Measurements from ENCODE around the gene LRRC8E.
A peak's percentile ranks its signal among the peaks of the same experiment; 100 is the strongest.

Gene LRRC8E

DNA sequence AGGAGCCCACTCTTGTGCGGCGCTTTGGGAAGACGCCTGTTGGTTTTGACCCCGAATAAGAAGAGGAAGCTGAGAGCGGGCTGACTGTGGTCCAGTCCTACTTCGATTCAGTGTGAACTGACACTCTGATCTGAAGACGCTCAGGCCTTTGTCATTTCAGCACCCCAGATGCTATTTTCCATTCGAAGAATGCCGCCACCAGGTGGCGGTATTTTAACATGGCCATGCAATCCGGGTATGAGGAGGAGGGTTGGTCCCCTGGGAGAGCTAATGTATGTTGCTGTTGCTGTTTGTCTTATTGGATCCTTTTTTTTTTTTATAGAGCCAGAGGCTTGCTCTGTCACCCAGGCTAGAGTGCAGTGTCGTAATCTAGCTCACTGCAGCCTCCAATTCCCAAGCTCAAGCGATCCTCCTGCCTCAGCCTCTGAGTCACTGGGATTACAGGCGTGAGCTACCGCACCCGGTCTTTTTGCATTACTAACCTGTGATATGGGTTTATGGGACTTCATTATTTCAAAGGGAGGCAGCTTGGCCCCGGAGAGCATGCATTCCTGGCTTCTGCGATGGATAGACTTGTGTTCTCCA lies 56.0 kb downstream of the LRRC8E start:
- Mint-ChIP-seq H3K27me3 (no peaks in the 10 kb centered on the region), H3K27ac (peak overlapping the region; percentile 99), H3K9me3 (ENCODE audit: low read depth) (no peaks in the 10 kb centered on the region), H3K36me3 (no peaks in the 10 kb centered on the region), H3K4me3 (peak overlapping the region; percentile 97), H3K4me1 (ENCODE audit: low read depth) (peaks cover 34% of the 10 kb centered on the region)

DNA sequence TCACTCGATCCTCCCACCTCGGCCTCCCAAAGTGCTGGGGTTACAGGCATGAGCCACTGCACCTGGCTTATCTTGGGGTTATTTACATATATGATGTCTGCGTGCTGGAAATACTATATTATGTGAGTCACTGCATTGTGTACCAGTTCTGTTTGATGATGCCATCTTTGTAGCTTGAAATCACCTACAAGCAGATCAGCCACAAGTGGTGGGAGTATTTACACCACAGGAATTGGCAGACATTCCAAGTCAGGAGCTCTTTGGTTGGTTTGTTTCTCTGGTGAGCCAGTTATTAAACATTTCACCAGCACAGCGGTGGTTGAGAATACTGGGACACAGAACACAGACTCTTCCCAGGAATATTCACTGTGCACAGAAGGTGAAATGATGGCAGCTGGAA lies 59.6 kb downstream of the LRRC8E start:
- Mint-ChIP-seq H3K36me3 (no peaks in the 10 kb centered on the region), H3K4me3 (no peak overlapping the region), H3K27ac (no peak overlapping the region), H3K9me3 (ENCODE audit: low read depth) (no peaks in the 10 kb centered on the region), H3K27me3 (no peaks in the 10 kb centered on the region), H3K4me1 (ENCODE audit: low read depth) (peaks cover 13% of the 10 kb centered on the region)

Data from activated naive CD8-positive, alpha-beta T cell (primary cell).